Measurements from ENCODE around the gene SLC30A7.

GRCh38 chr1:100971021-100971420, 75.1 kb downstream of the SLC30A7 start:
- TF ChIP-seq CTCF (IDR thresholded peaks at IDR 0.05), result no peak
- no peak for TF ChIP-seq ZFX (IDR thresholded peaks at IDR 0.05; ENCODE audit: borderline replicate concordance)
